LNCaP clone FGC (cell line): Measurements from ENCODE around the gene API5.

Source experiments
- DNase-seq: peaks from one replicate; pipeline ENCODE4 v3.0.0-alpha.2; 2011; ENCODE audit warnings: low read depth
- H3K4me3 ChIP-seq: 2 replicates; pipeline ENCODE4 v1.5.1; 2011; ENCODE audit warnings: mild to moderate bottlenecking, low read depth, low read length, control low read depth
- TF ChIP-seq, protein P1 (sequence below): IDR thresholded peaks from 2 replicates; pipeline ENCODE4 v1.5.1; 2012; ENCODE audit warnings: mild to moderate bottlenecking; ENCODE audit not compliant: control insufficient read depth, insufficient read depth; ENCODE audit errors: extremely low read depth

The API5 gene

DNA sequence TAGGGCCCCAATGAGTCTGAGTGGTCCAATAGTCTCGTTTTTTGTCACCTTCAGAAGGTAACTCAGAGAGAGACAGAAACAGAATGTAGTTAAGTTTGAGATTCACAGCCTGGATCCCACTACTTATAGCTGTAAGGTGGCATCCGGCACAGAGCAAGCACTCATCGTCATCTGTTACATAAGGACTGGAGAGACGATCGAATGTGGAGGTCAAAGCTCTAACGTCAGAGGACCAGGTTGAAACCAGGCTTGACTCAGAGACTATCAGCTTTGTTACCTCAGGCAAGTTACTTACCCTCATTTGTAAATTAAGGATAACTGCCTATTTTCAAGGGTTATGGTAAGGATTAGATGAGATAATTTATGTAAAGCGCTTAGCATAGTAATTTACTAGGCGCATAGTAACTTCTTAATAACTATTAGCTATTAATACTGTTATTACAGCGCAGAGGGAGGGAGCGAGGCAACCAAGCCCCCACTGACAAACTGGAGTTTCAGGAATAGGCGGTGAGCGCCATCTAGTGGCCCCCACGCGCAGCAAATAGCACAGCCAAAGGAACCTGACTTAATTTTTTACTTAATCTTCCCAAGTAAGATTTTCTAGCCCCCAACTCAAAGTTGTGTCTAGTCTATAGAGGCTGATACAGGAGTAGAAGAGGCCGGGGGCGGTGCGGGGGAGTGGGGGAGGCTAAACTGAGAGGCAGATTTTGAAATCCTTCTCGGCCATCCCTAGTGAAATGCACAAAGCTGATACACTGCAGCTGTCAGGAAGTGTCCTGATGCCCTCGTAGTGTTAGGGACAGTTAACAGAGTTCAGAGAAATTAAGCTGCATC is 29.0 kb upstream of the API5 start:
- DNase-seq, result peak; percentile 6
- no peak overlapping the region for H3K4me3 ChIP-seq
- TF ChIP-seq, protein P1, sequence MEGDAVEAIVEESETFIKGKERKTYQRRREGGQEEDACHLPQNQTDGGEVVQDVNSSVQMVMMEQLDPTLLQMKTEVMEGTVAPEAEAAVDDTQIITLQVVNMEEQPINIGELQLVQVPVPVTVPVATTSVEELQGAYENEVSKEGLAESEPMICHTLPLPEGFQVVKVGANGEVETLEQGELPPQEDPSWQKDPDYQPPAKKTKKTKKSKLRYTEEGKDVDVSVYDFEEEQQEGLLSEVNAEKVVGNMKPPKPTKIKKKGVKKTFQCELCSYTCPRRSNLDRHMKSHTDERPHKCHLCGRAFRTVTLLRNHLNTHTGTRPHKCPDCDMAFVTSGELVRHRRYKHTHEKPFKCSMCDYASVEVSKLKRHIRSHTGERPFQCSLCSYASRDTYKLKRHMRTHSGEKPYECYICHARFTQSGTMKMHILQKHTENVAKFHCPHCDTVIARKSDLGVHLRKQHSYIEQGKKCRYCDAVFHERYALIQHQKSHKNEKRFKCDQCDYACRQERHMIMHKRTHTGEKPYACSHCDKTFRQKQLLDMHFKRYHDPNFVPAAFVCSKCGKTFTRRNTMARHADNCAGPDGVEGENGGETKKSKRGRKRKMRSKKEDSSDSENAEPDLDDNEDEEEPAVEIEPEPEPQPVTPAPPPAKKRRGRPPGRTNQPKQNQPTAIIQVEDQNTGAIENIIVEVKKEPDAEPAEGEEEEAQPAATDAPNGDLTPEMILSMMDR, result peak; percentile 90

DNA sequence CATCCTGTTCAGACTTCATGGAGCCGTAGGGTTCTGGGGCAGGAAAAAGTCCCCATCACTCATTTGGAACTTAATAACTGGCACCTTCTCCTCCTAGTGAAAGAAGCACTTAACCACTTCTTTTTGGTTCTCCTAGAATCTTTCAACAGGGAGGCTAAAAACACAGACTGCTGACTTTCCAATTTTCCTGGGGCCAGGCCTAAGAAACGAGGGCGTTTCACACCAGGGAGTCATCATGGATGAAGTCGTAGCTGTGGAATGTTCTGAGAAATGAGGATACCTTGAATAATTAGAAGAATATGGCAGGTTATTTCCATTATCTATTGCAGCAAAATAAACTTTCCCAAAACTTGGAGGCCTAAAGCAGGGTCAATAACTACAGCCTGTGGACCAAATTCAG is 26.0 kb upstream of the API5 start:
- TF ChIP-seq, protein P1, result no peak
- no peak overlapping the region for H3K4me3 ChIP-seq
- no peak for DNase-seq

DNA sequence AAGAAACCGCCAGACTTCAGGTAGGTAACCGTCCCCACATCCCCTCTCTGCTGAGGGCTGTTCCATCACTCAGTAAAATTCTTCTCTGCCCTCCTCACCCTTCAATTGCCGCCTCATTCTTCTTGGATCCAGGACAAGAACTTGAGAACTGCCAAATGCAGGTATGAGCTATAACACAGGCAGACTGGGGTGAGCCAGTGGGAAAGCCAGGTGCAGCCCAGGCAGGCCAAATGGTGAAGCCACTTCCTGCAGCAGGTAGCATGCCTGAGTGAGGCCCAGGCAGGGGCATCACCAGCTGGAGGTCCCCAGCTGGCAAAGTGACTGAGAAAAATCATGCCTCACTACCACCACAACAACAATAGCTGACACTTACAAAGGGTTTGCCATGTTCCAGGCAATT is 22.4 kb upstream of the API5 start:
- TF ChIP-seq, protein P1, result no peak
- no peak for DNase-seq
- H3K4me3 ChIP-seq, result no peak overlapping the region

DNA sequence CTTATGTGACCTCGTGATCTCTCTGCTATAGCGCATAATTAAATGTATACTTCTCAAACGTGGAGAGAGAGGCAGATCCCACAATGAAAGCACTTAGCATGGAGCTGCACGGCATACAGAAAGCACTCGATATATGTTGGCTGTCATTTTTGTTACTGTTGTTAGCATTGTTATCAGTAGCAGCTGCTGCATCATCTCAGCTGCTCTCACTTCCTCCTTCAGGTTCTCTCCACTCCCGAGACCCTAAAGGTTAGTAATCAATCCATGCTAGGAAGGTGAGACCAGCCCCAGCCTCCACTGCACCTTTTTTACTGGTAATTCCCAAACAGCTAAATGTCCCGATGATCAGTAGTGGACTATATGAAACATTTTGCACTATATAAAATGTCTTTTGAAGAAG is 13.4 kb upstream of the API5 start:
- H3K4me3 ChIP-seq, result no peak overlapping the region
- DNase-seq, result no peak
- TF ChIP-seq, protein P1, result no peak

DNA sequence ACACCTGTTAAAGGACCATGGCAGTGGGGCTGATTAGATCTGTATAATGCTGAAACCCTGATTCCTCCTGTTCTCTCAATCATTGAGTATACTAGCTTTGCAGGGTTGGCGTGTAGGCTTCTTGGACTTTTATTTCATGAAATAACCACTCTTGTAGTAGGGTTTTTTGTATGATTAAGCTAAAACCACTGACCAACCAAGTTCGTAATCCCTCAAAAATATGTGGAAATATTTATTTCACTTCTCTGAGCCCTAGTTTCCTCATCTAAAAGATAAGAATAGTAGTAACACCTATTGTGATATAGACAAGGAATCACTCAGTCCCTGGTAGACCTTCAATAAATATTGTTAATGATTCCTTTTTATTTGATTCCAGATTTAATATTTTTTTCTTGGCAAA is 4.2 kb downstream of the API5 start:
- H3K4me3 ChIP-seq, result no peak overlapping the region
- DNase-seq, result no peak
- TF ChIP-seq, protein P1, result no peak

DNA sequence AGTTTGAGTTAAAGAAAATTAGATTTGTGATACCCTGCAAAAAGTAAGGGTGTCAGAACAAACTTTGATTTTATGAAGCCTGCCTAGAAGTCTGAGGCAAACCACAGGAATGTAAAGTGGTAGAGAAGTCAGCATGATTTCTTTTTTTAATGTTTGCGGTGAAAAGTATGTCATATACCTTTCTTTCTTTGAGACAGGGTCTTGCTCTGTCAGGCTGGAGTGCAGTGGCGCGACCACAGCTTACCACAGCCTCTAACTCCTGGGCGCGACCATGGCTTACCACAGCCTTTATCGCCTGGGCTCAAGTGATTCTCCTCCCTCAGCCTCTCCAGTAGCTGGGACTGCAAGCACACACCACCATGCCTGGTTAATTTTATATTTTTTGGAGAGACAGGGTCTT is 4.7 kb downstream of the API5 start:
- H3K4me3 ChIP-seq, result no peak overlapping the region
- DNase-seq, result no peak
- TF ChIP-seq, protein P1, result no peak

DNA sequence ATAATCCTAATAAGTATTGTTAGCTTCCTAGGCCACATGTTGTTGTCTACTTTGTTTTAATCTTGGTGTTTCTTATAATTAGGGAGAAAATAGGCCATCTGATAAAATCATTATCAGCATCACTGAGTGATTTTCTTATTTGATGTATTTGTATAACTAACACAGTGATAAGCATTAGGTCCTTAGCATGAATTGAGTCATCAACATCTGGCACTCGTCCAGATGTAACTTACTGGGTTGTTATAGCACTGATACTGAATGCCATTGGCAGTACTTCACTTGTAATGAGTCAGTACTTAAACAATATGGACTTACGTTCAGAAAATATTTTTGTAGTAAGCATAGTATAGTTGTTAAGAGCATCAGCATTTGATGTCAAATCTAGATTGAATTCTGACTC is 16.2 kb downstream of the API5 start:
- DNase-seq, result peak; percentile 23
- TF ChIP-seq, protein P1, result no peak
- no peak overlapping the region for H3K4me3 ChIP-seq
